GM19467 (cell line): ENCODE data around the gene TEAD2.
"Not testable (repeated sequence)": the region's sequence is repeated elsewhere in the genome, so short reads cannot be mapped to it uniquely, and the experiment has no call there.

ENCODE experiments used
- ATAC-seq: cut with Tn5 transposase; IDR thresholded peaks from one replicate; pipeline ENCODE4 v1.9.1; 2021; ENCODE audit warnings: mild to moderate bottlenecking, moderate library complexity; ENCODE audit not compliant: unreplicated experiment

Gene TEAD2

DNA sequence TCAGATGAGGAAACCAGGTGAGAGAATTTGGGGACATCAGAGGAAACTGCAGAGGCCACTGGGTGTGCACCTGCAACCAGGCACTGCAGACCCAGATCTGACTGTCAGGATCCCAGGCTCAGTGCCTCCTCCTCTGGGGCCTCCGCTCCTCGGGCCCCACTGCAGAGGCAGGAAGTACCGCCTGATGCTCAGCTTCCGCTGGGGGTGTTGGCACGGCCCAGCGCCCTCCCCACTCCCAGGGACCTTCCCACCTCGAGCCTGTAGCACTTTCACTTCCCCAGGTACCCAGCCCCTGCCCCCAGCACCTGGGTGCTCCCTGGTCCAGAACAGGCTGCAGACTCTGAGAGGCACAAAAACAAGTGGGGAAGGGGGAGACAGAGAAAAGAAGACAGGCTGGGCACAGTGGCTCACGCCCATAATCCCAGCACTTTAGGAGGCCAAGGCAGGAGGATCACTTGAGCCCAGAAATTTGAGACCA, 28.4 kb downstream of the TEAD2 start:
- ATAC-seq: peak; percentile 39

DNA sequence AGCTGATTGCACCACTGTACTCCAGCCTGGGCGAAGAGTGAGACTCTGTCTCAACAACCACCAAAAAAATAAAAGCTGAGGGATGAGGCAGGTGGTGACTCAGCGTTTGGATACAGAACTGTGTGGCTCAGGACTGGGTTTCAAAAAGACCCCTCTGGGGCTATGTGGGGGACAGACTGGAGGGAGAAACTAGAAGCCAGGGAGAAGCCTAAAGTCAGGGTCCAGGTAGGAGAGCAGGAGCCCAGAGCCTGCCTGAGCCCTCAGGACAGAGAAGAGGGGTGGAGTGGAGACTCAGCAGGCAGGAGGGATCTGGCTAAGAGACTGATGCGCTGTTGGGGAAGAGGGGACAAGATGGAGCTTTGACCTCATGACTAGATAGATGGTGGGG, 28.8 kb downstream of the TEAD2 start:
- no peak for ATAC-seq

DNA sequence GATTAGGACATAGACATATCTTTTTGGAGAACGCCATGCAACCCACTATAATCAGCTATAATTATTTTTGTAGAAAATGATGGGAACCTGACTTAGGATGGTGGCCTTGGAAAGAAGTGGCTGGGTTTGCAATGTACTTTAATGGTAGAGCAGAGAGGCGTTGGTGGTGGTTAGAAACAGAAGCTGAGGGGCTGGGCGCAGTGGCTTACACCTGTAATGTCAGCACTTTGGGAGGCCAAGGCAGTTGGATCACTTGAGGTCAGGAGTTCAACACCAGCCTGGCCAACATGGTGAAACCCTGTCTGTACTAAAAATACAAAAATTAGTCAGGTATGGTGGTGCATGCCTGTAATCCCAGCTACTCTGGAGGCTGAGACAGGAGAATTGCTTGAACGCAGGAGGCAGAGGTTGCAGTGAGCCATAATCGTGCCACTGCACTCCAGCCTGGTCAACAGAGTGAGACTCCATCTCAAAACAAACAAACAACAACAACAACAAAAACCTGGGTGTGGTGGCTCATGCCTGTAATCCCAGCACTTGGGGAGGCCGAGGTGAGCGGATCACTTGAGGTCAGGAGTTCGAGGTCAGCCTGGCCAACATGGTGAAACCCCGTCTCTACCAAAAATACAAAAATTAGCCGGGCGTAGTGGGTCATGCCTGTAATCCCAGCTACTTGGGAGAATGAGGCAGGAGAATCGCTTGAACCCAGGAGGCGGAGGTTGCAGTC, 29.4 kb downstream of the TEAD2 start:
- not testable (repeated sequence) for ATAC-seq

DNA sequence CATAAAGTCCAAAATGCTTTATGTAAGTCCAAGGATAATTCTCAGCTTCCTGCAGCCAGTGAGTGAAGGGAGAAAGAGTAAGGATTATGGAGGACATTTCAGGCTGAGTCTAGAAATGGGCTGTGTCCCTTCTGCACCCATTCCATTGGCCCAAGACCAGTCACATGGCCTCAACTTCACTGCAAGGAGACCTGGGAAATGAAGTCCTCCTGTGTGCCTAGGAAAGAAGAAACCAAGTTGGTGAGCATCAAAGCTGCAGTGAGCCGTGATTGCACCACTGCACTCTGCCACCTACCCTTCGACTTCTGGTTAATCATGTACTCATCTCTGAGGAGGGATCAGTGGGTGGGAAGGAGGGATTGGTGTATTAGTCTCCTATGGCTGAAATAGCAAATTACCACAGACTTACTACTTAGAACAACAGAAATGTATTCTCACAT, 30.6 kb downstream of the TEAD2 start:
- peak; percentile 46 for ATAC-seq

DNA sequence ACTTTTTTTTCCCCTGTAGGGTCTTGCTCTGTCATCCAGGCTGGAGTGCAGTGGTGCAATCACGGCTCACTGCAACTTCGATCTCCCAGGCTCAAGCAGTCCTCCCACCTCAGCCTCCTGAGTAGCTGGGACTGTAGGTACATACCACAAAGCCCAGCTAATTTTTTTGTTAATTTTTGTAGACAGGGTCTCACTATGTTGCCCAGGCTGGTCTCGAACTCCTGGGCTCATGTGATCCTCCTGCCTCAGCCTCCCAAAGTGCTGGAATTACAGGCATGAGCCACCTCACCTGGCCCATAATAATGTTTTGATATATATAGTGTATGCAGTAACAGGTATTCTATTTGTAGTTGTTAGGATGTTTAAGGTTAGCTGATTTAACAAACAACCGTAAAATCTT, 31.0 kb downstream of the TEAD2 start:
- not testable (repeated sequence) for ATAC-seq

DNA sequence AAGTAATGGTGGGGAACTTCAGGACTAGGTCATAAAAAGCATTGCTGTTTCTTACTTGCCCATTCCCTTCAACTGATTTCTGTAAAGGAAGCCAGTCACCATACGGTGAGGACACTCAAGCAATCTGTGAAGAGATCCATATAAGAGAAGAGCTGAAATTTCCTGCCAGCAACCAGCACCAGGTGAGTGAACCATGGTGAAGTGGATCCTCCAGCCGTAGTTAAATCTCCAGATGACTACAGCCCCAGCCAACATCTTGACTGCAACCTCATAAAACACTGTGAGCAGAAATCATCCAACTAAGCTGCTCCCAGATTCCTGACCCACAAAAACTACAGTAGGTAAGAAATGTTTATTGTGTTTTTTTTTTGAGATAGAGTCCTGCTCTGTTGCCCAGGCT, 33.5 kb downstream of the TEAD2 start:
- no peak for ATAC-seq

DNA sequence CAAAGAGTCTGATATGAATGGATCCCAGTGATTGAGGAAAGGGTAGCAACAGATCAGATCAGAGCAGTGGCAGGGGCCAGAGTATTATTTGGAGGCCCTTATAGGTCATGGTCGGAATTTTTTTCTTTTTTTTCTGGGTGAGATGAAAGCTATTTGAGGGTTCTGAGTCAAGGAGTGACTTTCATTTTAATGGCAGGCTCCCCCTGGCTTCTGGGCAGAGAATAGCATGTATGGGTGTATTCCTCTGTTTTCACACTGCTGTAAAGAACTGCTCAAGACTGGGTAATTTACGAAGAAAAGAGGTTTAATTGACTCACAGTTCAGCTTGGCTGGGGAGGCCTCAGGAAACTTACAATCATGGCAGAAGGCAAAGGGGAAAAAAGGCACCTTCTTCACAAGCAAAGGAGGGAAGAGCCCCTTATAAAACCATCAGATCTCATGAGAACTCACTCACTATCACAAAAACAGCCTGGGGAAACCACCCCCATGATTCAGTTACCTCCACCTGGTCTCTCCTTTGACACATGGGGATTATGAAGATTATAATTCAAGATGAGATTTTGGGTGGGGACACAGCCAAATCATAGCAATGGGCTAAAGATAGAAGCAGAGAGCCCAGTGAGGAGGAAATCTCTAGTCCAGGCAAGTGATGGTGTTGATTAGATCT, 34.2 kb downstream of the TEAD2 start:
- ATAC-seq: no peak

DNA sequence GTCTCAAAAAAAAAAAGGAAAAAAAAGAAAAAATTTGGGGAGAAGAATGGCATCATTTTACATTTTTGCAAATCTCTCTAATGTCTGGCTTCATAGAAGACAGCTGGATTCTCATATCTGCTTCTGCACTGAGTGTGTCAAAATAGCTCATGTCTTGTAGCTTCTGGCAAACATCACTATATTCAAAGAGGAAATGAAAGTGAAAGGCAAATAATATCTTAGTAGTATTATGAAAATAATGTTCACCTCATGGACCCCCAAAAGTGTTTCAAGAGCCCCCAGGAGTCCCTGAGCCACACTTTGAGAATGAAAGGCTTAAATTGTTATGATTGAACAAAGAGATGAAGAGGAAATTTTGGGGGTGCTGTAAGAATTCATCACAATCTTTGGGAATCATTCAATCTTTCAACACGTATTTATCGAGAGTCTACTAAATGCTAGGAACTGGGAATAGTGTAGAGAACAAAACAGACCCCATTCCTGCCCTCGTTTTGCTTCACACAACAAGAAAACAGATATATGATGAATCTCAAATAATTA, 36.0 kb downstream of the TEAD2 start:
- ATAC-seq: no peak

DNA sequence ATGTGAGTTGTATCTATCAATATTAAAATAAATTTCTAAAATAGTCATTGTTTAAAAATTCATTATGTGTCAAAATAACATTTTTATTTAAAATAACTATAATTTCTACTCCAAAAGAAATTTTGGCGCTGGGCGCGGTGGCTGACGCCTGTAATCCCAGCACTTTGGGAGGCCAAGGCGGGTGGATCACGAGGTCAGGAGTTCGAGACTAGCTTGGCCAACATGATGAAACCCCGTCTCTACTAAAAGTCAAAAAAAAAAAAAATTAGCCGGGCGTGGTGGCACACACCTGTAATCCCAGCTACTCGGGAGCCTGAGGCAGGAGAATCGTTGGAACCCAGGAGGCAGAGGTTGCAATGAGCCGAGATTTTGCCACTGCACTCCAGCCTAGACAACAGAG, 36.5 kb downstream of the TEAD2 start:
- not testable (repeated sequence) for ATAC-seq

DNA sequence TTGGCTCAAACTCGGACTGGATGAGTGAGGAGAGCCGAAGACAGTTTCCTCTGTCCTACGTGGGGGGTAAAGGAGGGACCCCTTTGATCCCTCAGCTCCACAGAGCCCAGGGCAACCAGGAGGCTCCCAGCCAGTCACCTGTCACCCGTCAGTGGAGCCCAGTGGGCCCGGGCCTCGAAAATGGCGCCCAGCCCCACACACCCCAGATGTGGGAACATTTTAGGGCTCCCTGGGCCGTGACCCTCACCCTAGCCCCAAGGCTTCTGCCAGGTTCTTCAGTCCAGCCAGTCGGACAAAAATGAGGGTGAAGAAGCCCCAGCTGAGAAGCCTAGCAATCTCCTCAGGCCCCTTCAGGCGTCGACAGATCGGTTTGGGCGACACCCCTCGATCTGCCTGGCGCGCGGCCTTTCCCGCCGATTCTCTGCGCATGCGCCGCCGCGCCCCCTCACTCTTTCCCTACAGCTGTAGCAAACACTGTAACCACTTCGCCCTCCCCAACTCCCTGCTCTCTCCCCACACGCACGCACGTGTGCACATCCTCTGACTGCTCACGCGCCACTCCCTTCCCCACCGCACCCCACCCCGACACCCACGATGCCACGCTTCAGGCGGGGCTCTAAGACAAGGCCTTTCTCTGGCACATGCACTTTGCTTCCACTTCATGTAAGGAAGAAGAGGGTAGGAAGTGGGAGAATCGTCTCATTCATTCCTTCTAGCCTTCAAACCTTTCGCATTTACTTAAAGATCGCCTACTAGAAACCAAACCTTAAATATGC, 37.2 kb downstream of the TEAD2 start, which contains the start of gene SLC6A16:
Gene SLC6A16, minus strand, starts transcription at position 391 of the 776 bp plus-strand sequence. CDS start 13,844 bp downstream, outside the sequence.
- ATAC-seq: no peak

DNA sequence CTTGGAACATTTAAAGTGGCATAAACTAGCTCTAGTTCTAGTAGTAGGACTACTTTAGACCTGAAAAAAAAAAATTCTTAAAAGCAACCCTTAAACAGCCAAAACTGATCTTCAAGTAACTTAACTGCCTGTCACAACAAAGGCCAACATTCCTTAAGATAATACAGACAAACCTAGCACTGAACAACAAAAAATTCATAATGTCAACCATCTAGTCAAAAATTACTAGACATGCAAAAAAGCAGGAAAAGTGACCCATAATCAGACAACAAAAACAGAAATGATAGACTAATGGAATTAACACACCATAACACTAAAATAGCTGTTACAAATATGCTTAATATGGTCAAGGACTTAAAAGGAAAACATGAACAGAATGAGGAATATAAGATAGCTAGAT, 43.9 kb downstream of the TEAD2 start:
- ATAC-seq: no peak

DNA sequence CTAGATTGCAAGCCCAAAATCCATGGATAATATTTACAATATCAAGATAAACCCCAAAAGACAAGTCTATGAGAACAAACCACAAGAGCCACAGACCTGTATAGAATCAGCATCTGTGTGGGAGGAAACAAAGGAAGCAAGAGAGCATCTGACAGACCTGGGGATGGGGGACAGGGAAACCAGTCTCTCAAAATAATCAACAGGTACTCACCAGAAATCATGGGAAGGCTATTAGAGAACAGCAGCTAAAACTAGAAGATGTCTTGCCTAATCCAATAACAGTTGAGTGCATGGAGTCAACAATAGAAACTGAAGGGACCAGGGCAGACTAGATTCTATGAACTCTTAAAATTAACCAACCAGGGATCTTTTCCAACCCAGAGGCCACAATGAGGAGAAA, 45.9 kb downstream of the TEAD2 start:
- no peak for ATAC-seq

DNA sequence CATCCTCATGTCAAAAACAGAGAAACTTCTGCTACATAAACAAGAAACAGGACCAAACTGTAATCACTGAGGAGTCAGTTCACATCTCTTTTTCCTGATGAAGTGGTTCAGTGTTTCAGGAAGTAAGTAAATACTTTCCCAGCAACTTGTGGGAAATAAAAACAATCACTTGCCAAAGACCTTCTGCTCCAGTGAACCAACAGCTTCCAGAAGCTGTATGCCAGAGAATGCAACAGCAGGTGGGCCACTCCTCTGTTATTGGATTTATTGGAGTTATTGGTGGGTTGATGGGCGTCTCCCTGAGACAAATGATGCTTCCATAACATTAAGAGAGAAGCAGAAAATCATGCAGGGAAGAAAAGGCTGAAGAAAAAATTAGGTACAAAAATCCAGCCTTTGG, 47.1 kb downstream of the TEAD2 start:
- ATAC-seq: no peak

DNA sequence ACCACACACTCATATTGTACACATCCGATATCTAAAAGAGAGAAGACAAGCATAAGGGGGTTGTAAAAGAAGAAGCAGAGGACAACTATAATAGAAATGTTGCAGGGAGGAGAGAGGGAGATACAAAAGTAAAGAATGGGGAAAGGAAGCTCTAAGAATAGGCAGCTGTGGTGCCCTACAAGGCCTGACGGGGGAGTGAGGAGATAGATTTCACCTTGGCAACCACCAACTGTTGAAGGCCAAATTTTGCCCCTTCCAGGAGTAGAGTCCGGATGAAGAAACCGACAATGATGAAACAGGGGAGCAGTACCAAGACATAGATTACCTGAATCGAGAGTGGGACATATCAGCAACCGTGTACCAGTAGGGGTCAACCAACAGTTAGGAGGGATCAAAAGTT, 53.1 kb downstream of the TEAD2 start:
- no peak for ATAC-seq

DNA sequence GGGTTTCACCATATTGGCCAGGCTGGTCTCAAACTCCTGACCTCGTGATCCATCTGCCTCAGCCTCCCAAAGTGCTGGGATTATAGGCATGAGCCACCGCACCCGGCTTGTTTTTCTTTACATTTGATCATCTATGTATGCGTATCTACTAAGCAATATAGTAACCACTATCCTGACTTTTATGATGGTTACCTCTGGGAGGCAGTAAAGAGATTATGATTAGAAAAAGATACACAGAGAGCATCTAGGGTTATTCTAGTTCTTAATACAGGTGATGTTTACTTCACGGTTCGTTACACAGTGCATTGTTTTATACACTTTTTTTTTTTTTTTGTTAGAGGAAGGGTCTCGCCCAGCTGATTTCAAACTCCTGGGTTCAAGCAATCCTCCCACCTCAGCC, 55.5 kb downstream of the TEAD2 start:
- ATAC-seq: not testable (repeated sequence)

DNA sequence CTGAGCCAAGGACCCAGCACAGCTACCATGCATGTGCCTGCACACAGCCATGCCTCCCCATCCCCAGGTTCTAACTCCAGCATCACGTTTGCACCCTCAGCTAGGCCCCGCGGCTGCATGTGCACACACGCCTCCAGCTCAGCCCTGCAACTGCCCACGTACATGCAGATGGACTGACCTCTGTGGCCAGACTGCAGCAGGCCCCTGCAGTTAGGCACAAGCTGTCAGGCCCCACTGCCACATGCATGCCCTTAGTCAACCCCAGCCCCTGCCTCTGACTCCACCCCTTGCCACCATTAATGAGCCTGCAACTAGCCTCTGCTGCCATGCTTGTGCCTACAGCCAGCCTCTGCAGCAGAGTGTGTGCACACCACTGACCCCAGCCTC, 60.4 kb downstream of the TEAD2 start:
- no peak for ATAC-seq

DNA sequence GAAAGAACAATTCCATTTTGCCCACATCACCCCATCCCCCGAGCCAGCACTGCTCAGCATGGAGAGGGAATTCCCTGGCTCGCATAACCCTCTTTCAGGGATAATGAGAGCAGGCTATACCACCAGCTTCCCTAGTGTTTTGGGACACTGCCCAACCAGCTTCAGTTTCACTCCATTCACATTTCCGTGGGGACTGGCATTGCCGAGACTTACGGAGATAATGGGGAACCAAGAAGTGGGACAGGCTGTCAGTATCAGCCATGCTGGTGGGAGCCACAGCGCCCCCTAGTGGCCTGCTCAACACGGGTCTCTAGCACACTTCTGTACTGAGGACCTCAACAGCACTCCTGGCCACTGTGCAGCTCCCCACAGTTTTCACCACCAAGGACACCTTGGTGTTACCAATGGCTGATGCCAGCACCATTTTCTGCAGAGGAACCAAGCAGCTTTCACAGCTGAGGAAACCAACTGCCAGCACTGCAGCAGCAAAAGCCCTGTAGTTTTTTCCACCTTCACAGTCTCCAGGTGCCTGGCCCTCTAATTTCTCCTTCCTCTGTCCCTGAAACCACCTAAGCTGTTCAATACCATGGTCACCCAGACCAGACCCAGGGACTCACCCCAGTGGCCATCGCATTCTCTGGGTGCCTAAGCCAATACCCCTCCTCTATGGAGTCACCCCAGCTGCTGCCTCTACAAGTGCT, 60.9 kb downstream of the TEAD2 start:
- ATAC-seq: no peak

DNA sequence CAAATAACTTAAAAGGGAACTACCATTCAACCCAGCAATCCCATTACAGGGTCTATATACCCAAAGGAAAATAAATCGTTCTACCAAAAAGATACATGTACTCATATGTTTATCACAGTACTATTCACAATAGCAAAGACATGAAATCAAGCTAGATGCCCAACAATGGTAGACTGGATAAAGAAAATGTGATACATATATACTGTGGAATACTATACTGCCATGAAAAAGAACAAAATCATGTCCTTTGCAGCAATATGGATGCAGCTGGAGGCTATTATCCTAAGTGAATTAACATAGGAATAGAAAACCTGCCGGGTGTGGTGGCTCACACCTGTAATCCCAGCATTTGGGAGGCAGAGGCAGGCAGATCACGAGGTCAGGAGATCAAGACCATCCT, 63.6 kb downstream of the TEAD2 start:
- ATAC-seq: not testable (repeated sequence)

DNA sequence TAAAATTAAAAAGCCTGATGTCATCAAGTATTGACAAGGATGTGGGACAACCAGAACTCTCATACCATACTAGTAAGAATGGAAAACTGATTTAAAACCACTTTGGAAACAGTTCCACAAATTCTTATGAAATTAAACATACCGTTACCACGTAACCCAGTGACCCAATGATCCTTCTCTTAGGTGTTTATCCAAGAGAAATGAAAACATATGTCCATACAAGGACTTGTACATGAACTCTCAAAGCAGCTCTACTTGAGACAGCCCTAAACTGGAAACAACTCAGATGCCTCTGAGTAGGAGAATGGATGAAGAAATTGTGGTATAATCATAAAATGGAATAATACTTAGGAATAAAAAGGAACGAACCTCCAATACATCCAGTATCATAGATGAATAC, 64.8 kb downstream of the TEAD2 start:
- no peak for ATAC-seq

DNA sequence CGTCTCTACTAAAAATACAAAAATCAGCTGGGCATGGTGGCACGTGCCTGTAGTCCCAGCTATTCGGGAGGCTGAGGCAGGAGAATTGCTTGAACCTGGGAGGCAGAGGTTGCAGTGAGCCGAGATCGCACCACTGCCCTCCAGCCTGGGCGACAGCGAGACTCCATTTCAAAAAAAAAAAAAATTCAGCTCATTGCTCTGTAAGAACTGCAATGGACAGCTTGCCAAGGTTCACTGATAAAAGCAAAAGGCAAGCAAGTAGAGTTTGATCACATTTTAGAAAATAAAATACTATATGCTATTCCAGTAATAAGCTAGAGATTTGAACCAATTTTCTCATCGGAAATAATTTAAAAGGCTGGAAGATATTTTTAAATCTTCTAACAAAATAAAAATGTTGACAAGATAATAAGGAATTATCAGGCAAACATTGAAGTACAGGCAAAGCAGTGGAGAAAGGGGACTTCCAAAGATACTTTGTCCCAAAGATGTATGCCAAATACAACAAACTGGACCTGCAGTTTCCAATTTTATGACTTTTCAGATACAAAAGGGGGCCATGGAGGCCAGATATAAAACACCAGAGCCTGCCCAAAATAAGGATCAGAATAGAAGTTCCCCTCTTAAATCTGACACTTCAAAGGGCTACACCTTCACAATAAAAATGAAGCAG, 66.9 kb downstream of the TEAD2 start:
- no peak for ATAC-seq
